MCF 10A (cell line): ENCODE data around the gene PUSL1. TPM values are rescaled to one million over a fixed set of nuclear protein-coding genes. Genes with fewer than 3 reads are reported as not detected.
A peak's percentile ranks its signal among the peaks of the same experiment; 100 is the strongest.

Experiments used
- BruUV-seq: library from RNA; stranded (reverse); fragments of 400-500 nt; replicated peaks from 2 replicates; lab custom pipeline; 2021; lab: Mats Ljungman, UMichigan
- CTCF ChIA-PET: fragments of 300-600 bp; sonication (Branson Sonifier 250); formaldehyde crosslinking; extraction: SDS; loops from one replicate; lab custom pipeline; 2021; ENCODE audit warnings: antibody characterized with exemption, inconsistent platforms; lab: Yijun Ruan, JAX
- POLR2A ChIA-PET: fragments of 300-600, 350-650 bp; sonication (Branson Sonifier 250); formaldehyde crosslinking; extraction: SDS; loops from one replicate; lab custom pipeline; 2020; ENCODE audit warnings: antibody characterized with exemption, inconsistent platforms; lab: Yijun Ruan, JAX
- DNase-seq: peaks from one replicate; pipeline ENCODE4 v3.0.0-alpha.2; 2018; ENCODE audit not compliant: unreplicated experiment
- H3K27ac Mint-ChIP-seq: one replicate; pipeline ENCODE4 v1.8.0; 2022; ENCODE audit warnings: mild to moderate bottlenecking, low read depth, mixed read lengths; ENCODE audit not compliant: unreplicated experiment
- H3K27me3 Mint-ChIP-seq: one replicate; pipeline ENCODE4 v1.8.0; 2022; ENCODE audit warnings: mixed read lengths; ENCODE audit not compliant: insufficient read depth, unreplicated experiment
- H3K36me3 Mint-ChIP-seq: one replicate; pipeline ENCODE4 v1.8.0; 2022; ENCODE audit warnings: mild to moderate bottlenecking, moderate library complexity, mixed read lengths; ENCODE audit not compliant: insufficient read depth, unreplicated experiment
- H3K4me1 Mint-ChIP-seq: one replicate; pipeline ENCODE4 v1.8.0; 2022; ENCODE audit warnings: mixed read lengths; ENCODE audit not compliant: insufficient read depth, unreplicated experiment
- H3K4me3 Mint-ChIP-seq: one replicate; pipeline ENCODE4 v1.8.0; 2022; ENCODE audit warnings: mild to moderate bottlenecking, moderate library complexity, mixed read lengths; ENCODE audit not compliant: unreplicated experiment
- H3K9me3 Mint-ChIP-seq: one replicate; pipeline ENCODE4 v1.8.0; 2022; ENCODE audit warnings: mixed read lengths; ENCODE audit not compliant: unreplicated experiment
- intact Hi-C: fragments of 100-400 bp; cut with micrococcal nuclease; formaldehyde crosslinking; loops from 2 replicates; pipeline ENCODE4 v1.14.1; 2022
- total RNA-seq: library from RNA; stranded (reverse); gene quantifications from 2 replicates; pipeline ENCODE4 v1.2.3, GENCODE V29; 2022
- TF ChIP-seq, protein P1 (sequence below): fragments of 200-600 bp; IDR thresholded peaks from one replicate; pipeline ENCODE4 v1.8.0; 2022; ENCODE audit warnings: antibody characterized with exemption, mild to moderate bottlenecking; ENCODE audit not compliant: unreplicated experiment

The PUSL1 gene
- total RNA-seq, 1 experiment from 2014 or later, result 27.4 TPM

DNA sequence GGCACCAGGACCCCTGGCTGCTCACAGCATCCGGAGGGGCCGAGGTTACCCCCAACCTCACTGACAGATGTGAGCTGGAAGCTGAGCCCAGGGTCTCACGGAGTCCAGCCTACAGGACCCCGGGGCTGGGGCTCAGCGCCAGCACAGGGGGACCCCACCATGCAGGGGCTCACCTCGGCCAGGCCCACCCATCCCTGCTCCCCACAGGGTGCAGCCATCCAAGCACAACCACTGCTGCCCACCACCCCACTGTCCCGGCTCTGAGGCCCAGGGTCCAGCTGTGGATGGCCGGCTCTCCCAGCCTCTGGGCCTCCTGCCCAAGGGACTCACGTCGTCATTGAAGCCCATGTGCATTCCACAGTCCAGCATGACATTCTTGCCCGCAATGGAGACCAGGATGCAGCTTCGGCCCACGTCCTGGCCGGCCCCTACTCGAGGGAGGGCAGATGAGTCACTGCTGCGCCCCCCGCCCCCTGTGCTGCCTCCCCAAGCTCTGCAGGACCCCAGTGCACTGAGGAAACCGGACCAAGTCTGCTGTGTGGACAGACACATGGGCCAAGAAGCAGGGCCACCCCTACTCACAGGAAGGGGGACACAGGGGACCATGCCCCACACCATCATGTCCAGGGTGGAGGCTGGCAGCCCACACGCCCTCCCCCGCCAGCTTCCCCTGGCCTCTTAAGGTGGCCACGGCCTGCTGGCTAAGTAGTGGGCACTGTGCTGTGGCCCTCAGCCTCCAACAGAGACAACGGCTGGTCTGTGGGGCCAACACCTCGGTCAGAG is 12.5 kb downstream of the PUSL1 start:
- CTCF ChIA-PET, result no interaction called here
- peaks cover 19% of the 10 kb centered on the region for H3K4me1 Mint-ChIP-seq
- POLR2A ChIA-PET, result interaction anchor here (0.6 kb wide), 1 partner anchor 51 kb away, joined by 3 read pairs; no protein-coding TSS in a partner anchor
- peaks cover 36% of the 10 kb centered on the region for H3K36me3 Mint-ChIP-seq
- no peaks in the 10 kb centered on the region for H3K9me3 Mint-ChIP-seq
- no peak overlapping the region for H3K4me3 Mint-ChIP-seq
- intact Hi-C loops, result no loop called here
- DNase-seq, result no peak
- TF ChIP-seq, protein P1, sequence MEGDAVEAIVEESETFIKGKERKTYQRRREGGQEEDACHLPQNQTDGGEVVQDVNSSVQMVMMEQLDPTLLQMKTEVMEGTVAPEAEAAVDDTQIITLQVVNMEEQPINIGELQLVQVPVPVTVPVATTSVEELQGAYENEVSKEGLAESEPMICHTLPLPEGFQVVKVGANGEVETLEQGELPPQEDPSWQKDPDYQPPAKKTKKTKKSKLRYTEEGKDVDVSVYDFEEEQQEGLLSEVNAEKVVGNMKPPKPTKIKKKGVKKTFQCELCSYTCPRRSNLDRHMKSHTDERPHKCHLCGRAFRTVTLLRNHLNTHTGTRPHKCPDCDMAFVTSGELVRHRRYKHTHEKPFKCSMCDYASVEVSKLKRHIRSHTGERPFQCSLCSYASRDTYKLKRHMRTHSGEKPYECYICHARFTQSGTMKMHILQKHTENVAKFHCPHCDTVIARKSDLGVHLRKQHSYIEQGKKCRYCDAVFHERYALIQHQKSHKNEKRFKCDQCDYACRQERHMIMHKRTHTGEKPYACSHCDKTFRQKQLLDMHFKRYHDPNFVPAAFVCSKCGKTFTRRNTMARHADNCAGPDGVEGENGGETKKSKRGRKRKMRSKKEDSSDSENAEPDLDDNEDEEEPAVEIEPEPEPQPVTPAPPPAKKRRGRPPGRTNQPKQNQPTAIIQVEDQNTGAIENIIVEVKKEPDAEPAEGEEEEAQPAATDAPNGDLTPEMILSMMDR, result no peak
- no peak overlapping the region for H3K27ac Mint-ChIP-seq
- no TSS peak for BruUV-seq
- no peaks in the 10 kb centered on the region for H3K27me3 Mint-ChIP-seq

DNA sequence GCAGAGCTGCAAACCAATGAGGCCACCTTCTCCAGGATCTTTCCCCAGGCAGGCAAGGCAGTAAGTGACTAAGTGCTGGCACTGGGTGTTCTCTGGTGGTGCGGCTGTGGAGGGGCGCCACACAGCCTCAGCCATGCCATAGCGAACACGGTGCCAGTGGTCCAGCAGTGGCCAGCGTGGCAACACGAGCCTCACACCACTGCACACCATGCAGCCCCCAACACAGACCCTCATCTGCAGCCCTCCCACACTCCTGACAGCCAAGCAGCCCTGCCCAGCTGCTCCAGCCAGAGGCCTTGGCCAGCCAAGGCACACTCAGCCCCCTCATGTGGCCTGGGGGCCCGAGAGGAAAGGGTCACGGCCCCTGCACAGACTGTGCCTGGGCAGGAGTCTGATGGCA is 13.1 kb downstream of the PUSL1 start:
- no peak for DNase-seq
- TF ChIP-seq, protein P1, result no peak
- H3K4me3 Mint-ChIP-seq, result no peak overlapping the region
- intact Hi-C loops, result no loop called here
- H3K27ac Mint-ChIP-seq, result no peak overlapping the region
- peaks cover 25% of the 10 kb centered on the region for H3K4me1 Mint-ChIP-seq
- ChIA-PET POLR2A (no interaction called here), CTCF (interaction anchor here (0.6 kb wide), 1 partner anchor 401 kb away, joined by 3 read pairs; no protein-coding TSS in a partner anchor)
- H3K27me3 Mint-ChIP-seq, result no peaks in the 10 kb centered on the region
- H3K36me3 Mint-ChIP-seq, result peaks cover 31% of the 10 kb centered on the region
- no TSS peak for BruUV-seq
- H3K9me3 Mint-ChIP-seq, result no peaks in the 10 kb centered on the region

DNA sequence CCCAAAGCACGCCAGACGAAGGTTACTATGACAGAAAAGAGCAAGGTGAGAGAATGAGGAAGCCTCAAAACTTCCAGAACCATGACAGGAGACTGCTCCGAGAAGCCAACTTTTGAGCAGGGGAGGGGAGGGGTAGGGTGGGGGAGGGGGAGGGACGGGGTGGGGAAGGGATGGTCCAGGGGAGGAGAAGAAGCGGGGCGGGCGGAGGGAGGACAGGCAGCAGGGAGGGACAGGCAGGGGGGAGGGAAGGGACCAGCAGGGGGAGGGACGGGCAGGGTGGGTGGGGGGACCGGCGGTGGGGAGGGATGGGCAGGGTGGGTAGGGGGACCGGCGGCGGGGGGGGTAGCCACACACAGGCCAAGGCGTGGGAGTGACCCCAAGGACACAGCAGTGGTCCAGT is 14.0 kb downstream of the PUSL1 start:
- H3K9me3 Mint-ChIP-seq, result no peaks in the 10 kb centered on the region
- ChIA-PET CTCF (no interaction called here), POLR2A (interaction anchor here (0.6 kb wide), 1 partner anchor 11 kb away, joined by 3 read pairs; no protein-coding TSS in a partner anchor)
- H3K36me3 Mint-ChIP-seq, result peaks cover 28% of the 10 kb centered on the region
- intact Hi-C loops, result no loop called here
- no peak for DNase-seq
- H3K27me3 Mint-ChIP-seq, result no peaks in the 10 kb centered on the region
- peak overlapping the region; percentile 76 for H3K27ac Mint-ChIP-seq
- BruUV-seq, result no TSS peak
- H3K4me1 Mint-ChIP-seq, result peaks cover 21% of the 10 kb centered on the region
- TF ChIP-seq, protein P1, result no peak
- peak overlapping the region; percentile 70 for H3K4me3 Mint-ChIP-seq

DNA sequence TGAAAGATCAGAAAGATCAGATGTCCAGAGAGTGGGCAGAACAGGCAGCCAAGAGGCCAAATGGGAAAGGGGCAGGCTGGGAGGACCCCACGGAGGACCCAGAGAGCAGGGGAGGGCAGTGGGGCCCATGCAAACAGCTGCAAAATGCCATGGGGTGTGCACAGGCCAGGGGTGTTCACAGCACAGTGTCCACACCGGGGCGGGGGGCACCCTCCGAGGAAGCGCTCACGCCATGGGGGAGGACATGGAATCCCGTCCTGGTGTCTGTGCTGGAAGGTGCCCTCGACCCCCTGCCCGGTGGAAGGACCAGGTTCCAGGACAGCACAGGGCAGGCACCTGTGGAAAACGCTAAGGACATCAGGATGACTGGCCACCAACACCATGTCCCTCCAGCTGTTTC is 14.6 kb downstream of the PUSL1 start:
- peaks cover 27% of the 10 kb centered on the region for H3K36me3 Mint-ChIP-seq
- H3K4me1 Mint-ChIP-seq, result peaks cover 20% of the 10 kb centered on the region
- intact Hi-C loops, result no loop called here
- TF ChIP-seq, protein P1, result no peak
- no peak for DNase-seq
- CTCF ChIA-PET, result interaction anchor here (0.6 kb wide), 1 partner anchor 17 kb away, joined by 3 read pairs; no protein-coding TSS in a partner anchor
- peak overlapping the region; percentile 76 for H3K27ac Mint-ChIP-seq
- H3K27me3 Mint-ChIP-seq, result no peaks in the 10 kb centered on the region
- POLR2A ChIA-PET, result interaction anchor here (0.6 to 1.4 kb wide), 5 partner anchors 11 to 272 kb away, joined by 3 to 5 read pairs (median 3); partner anchors contain the start of gene AURKAIP1
- no TSS peak for BruUV-seq
- peak overlapping the region; percentile 70 for H3K4me3 Mint-ChIP-seq
- H3K9me3 Mint-ChIP-seq, result no peaks in the 10 kb centered on the region
